Astrocyte (in vitro differentiated cells and primary cell): ENCODE data around the gene SRMS. TPM values are rescaled to one million over a fixed set of nuclear protein-coding genes. Genes with fewer than 3 reads are reported as not detected.

Experiments used
- DNase-seq: peaks from one replicate; pipeline ENCODE4 v3.0.0-alpha.2; 2010; ENCODE audit warnings: low read depth
- FAIRE-seq: peaks from 2 replicates; lab custom pipeline; 2011; peaks lifted over from hg19 to GRCh38; lab: Jason Lieb, UNC
- H2AFZ ChIP-seq: 2 replicates; pipeline ENCODE4 v1.6.0; 2012; ENCODE audit warnings: low read depth, low read length, inconsistent platforms
- H3K27ac ChIP-seq: 2 replicates; pipeline ENCODE4 v1.5.1; 2011; ENCODE audit warnings: low read depth, low read length, inconsistent platforms
- H3K27me3 ChIP-seq: 2 replicates; pipeline ENCODE4 v1.6.0; 2011; ENCODE audit warnings: low read length, inconsistent platforms; ENCODE audit not compliant: insufficient read depth
- H3K36me3 ChIP-seq: 2 replicates; pipeline ENCODE4 v1.5.1; 2011; ENCODE audit warnings: low read length, inconsistent platforms; ENCODE audit not compliant: insufficient read depth
- H3K4me1 ChIP-seq: 2 replicates; pipeline ENCODE4 v1.5.1; 2011; ENCODE audit warnings: low read length, inconsistent platforms; ENCODE audit not compliant: insufficient read depth
- H3K4me2 ChIP-seq: 2 replicates; pipeline ENCODE4 v1.6.0; 2012; ENCODE audit warnings: low read length, inconsistent platforms
- H3K4me3 ChIP-seq: 2 replicates; pipeline ENCODE4 v1.5.1; 2011; ENCODE audit warnings: low read depth, mild to moderate bottlenecking, low read length, inconsistent platforms; ENCODE audit not compliant: insufficient read depth
- H3K79me2 ChIP-seq: 2 replicates; pipeline ENCODE4 v1.6.0; 2012; ENCODE audit warnings: mild to moderate bottlenecking, low read length, inconsistent platforms; ENCODE audit not compliant: insufficient read depth
- H3K9ac ChIP-seq: 2 replicates; pipeline ENCODE4 v1.6.0; 2012; ENCODE audit warnings: mild to moderate bottlenecking, low read length, inconsistent platforms
- H3K9me3 ChIP-seq: 2 replicates; pipeline ENCODE4 v1.5.1; 2012; ENCODE audit warnings: low read depth, mild to moderate bottlenecking, low read length, inconsistent platforms; ENCODE audit not compliant: insufficient read depth
- H4K20me1 ChIP-seq: 2 replicates; pipeline ENCODE4 v1.6.0; 2012; ENCODE audit warnings: low read length, inconsistent platforms; ENCODE audit not compliant: insufficient read depth
- H3K27ac Mint-ChIP-seq: one replicate; pipeline ENCODE4 v1.8.0; 2021; ENCODE audit warnings: mild to moderate bottlenecking, mixed read lengths; ENCODE audit not compliant: unreplicated experiment
- H3K27me3 Mint-ChIP-seq: one replicate; pipeline ENCODE4 v1.8.0; 2021; ENCODE audit warnings: low read depth, mixed read lengths; ENCODE audit not compliant: unreplicated experiment
- H3K36me3 Mint-ChIP-seq: one replicate; pipeline ENCODE4 v1.8.0; 2021; ENCODE audit warnings: low read depth, mixed read lengths; ENCODE audit not compliant: unreplicated experiment
- H3K4me1 Mint-ChIP-seq: one replicate; pipeline ENCODE4 v1.8.0; 2021; ENCODE audit warnings: low read depth, mixed read lengths; ENCODE audit not compliant: unreplicated experiment
- H3K4me3 Mint-ChIP-seq: one replicate; pipeline ENCODE4 v1.8.0; 2021; ENCODE audit warnings: mild to moderate bottlenecking, moderate library complexity, mixed read lengths; ENCODE audit not compliant: unreplicated experiment
- H3K9me3 Mint-ChIP-seq: one replicate; pipeline ENCODE4 v1.8.0; 2021; ENCODE audit warnings: mild to moderate bottlenecking, mixed read lengths; ENCODE audit not compliant: unreplicated experiment
- CTCF ChIP-seq: IDR thresholded peaks from 2 replicates; pipeline ENCODE4 v1.5.1; 2011; ENCODE audit warnings: low read depth, mild to moderate bottlenecking, inconsistent platforms, low read length, moderate library complexity; ENCODE audit not compliant: insufficient read depth
- EZH2 ChIP-seq: IDR thresholded peaks from 2 replicates; pipeline ENCODE4 v1.6.1; 2012; ENCODE audit warnings: mild to moderate bottlenecking, low read length, inconsistent platforms; ENCODE audit not compliant: insufficient read depth
- total RNA-seq: library from RNA; stranded (reverse); gene quantifications from 2 replicates; pipeline ENCODE4 v1.2.1, GENCODE V29; 2021

Gene SRMS
- total RNA-seq, 1 donor from 2014 or later: 0.14 TPM

GRCh38 chr20:63582382-63583063 is 35.0 kb upstream of the SRMS start:
- FAIRE-seq (no peak), DNase-seq (no peak)
- H3K27me3 ChIP-seq: peaks cover 7% of the 10 kb centered on the region
- H3K79me2 ChIP-seq: no peaks in the 10 kb centered on the region
- Mint-ChIP-seq H3K4me3 (no peak overlapping the region), H3K4me1 (peaks cover 4% of the 10 kb centered on the region), H3K9me3 (no peaks in the 10 kb centered on the region), H3K27me3 (peaks cover 21% of the 10 kb centered on the region), H3K27ac (peak overlapping the region; percentile 86), H3K36me3 (peaks cover 2% of the 10 kb centered on the region)
- no peaks in the 10 kb centered on the region for H3K4me1 ChIP-seq
- no peak overlapping the region for H3K27ac ChIP-seq
- peak overlapping the region; percentile 31 for H3K9ac ChIP-seq
- peak overlapping the region; percentile 72 for H3K4me2 ChIP-seq
- no peak overlapping the region for H3K4me3 ChIP-seq
- H3K36me3 ChIP-seq: no peaks in the 10 kb centered on the region
- peak overlapping the region; percentile 63 for H2AFZ ChIP-seq
- no peaks in the 10 kb centered on the region for H4K20me1 ChIP-seq
- H3K9me3 ChIP-seq: no peaks in the 10 kb centered on the region
- TF ChIP-seq CTCF (no peak), EZH2 (no peak)

- Histone ChIP-seq H3K36me3 (no peaks in the 10 kb centered on the region), H4K20me1 (no peaks in the 10 kb centered on the region), H2AFZ (no peak overlapping the region), H3K79me2 (no peaks in the 10 kb centered on the region), H3K9ac (no peak overlapping the region), H3K27ac (no peak overlapping the region), H3K4me2 (no peak overlapping the region), H3K9me3 (no peaks in the 10 kb centered on the region), H3K4me3 (no peak overlapping the region), H3K4me1 (no peaks in the 10 kb centered on the region), H3K27me3 (peaks cover 7% of the 10 kb centered on the region)
- H3K27me3 Mint-ChIP-seq: peaks cover 24% of the 10 kb centered on the region
- H3K27ac Mint-ChIP-seq: no peak overlapping the region
- TF ChIP-seq EZH2: no peak
- TF ChIP-seq CTCF: peak; percentile 27
- H3K36me3 Mint-ChIP-seq: no peaks in the 10 kb centered on the region
- no peak overlapping the region for H3K4me3 Mint-ChIP-seq
- H3K4me1 Mint-ChIP-seq: peaks cover 4% of the 10 kb centered on the region
- no peak for FAIRE-seq
- peak; percentile 26 for DNase-seq
- H3K9me3 Mint-ChIP-seq: no peaks in the 10 kb centered on the region
Measured at GRCh38 chr20:63580796-63581461, 33.4 kb upstream of the SRMS start.
